ENCODE results near the gene AQP6.

The AQP6 gene

GRCh38 chr12:49943625-49943960 is 29.2 kb upstream of the AQP6 start:
- no peak for DNase-seq (ENCODE audit: low spot score)

- DNase-seq (ENCODE audit: low spot score) = no peak
These were observed 28.7 kb upstream of the AQP6 start for GRCh38 chr12:49944046-49944445.

GRCh38 chr12:49944718-49945117 is 28.0 kb upstream of the AQP6 start:
- DNase-seq (ENCODE audit: low spot score) = no peak

- peak; percentile 78 for DNase-seq (ENCODE audit: low spot score)
These were observed 27.2 kb upstream of the AQP6 start for GRCh38 chr12:49945394-49946080.

- DNase-seq (ENCODE audit: low spot score) = no peak
These were observed 26.7 kb upstream of the AQP6 start for GRCh38 chr12:49946086-49946485.

- no peak for DNase-seq (ENCODE audit: low spot score)
These were observed 26.2 kb upstream of the AQP6 start for GRCh38 chr12:49946497-49946896.

GRCh38 chr12:49947593-49948226 is 25.0 kb upstream of the AQP6 start:
- DNase-seq (ENCODE audit: low spot score) = no peak

- DNase-seq (ENCODE audit: low spot score) = no peak
These were observed 23.6 kb upstream of the AQP6 start for GRCh38 chr12:49948866-49949845.

GRCh38 chr12:49949866-49950265 is 22.9 kb upstream of the AQP6 start:
- DNase-seq (ENCODE audit: low spot score) = no peak

GRCh38 chr12:49950273-49951251 is 22.2 kb upstream of the AQP6 start, which contains the start of gene AQP2:
Gene AQP2, plus strand, starts transcription at chr12:49950737. Its CDS starts 94 bp downstream, at chr12:49950831.
- DNase-seq (ENCODE audit: low spot score) = no peak

- no peak for DNase-seq (ENCODE audit: low spot score)
These were observed 21.1 kb upstream of the AQP6 start for GRCh38 chr12:49951411-49952240.

GRCh38 chr12:49952391-49953055 is 20.2 kb upstream of the AQP6 start:
- no peak for DNase-seq (ENCODE audit: low spot score)

GRCh38 chr12:49953151-49953550 is 19.6 kb upstream of the AQP6 start:
- DNase-seq (ENCODE audit: low spot score) = no peak

GRCh38 chr12:49953961-49954846 is 18.5 kb upstream of the AQP6 start:
- no peak for DNase-seq (ENCODE audit: low spot score)

GRCh38 chr12:49954863-49955830 is 17.6 kb upstream of the AQP6 start:
- DNase-seq (ENCODE audit: low spot score) = no peak

- DNase-seq (ENCODE audit: low spot score) = no peak
These were observed 16.7 kb upstream of the AQP6 start for GRCh38 chr12:49955899-49956662.

Measured in NAMALWA (cell line).